Stromal cell of bone marrow (primary cell): ENCODE data around the gene DOC2A.
"Not testable (repeated sequence)": the region's sequence is repeated elsewhere in the genome, so short reads cannot be mapped to it uniquely, and the experiment has no call there.

Experiments used
- DNase-seq: peaks from one replicate; pipeline ENCODE4 v3.0.0-alpha.2; 2012; ENCODE audit warnings: low read depth

DOC2A gene

GRCh38 chr16:29973384-29974246 lies 37.2 kb downstream of the DOC2A start, which contains the start of gene TAOK2:
Gene TAOK2, plus strand, starts transcription at chr16:29973868. Its CDS starts 3,905 bp downstream, at chr16:29977773.
- DNase-seq = peak; percentile 97

- DNase-seq = no peak
Observed at GRCh38 chr16:29972992-29973383, 37.8 kb downstream of the DOC2A start.

GRCh38 chr16:29972500-29972899 lies 38.3 kb downstream of the DOC2A start:
- DNase-seq = no peak

- no peak for DNase-seq
Observed at GRCh38 chr16:29971304-29971703, 39.5 kb downstream of the DOC2A start.

- no peak for DNase-seq
Observed at GRCh38 chr16:29968205-29968604, 42.6 kb downstream of the DOC2A start.

- DNase-seq = no peak
Observed at GRCh38 chr16:29963021-29963743, 47.6 kb downstream of the DOC2A start.

GRCh38 chr16:29962344-29962994 lies 48.4 kb downstream of the DOC2A start:
- peak; percentile 15 for DNase-seq

GRCh38 chr16:29961479-29962343 lies 49.1 kb downstream of the DOC2A start, which contains the start of gene TMEM219:
Gene TMEM219, plus strand, starts transcription at chr16:29962079. Its CDS starts 1,065 bp downstream, at chr16:29963144.
- peak; percentile 75 for DNase-seq

- no peak for DNase-seq
Observed at GRCh38 chr16:29961127-29961478, 49.7 kb downstream of the DOC2A start.

GRCh38 chr16:29959821-29960220 lies 51.0 kb downstream of the DOC2A start:
- DNase-seq = not testable (repeated sequence)

- no peak for DNase-seq
Observed at GRCh38 chr16:29959293-29959692, 51.5 kb downstream of the DOC2A start.

- no peak for DNase-seq
Observed at GRCh38 chr16:29958756-29959155, 52.1 kb downstream of the DOC2A start.
